T-helper 1 cell treated with Interleukin-12 subunit alpha and Interleukin-12 subunit beta and Interleukin-4 antibody, amounts not matched to agents 30 μg/mL and 1 μg/mL, for 36 hours (primary cell): ENCODE data around the gene FOLR1.
A peak's percentile ranks its signal among the peaks of the same experiment; 100 is the strongest.

ENCODE experiments used
- H3K27ac Mint-ChIP-seq: one replicate; pipeline ENCODE4 v1.8.0; 2021; ENCODE audit warnings: mild to moderate bottlenecking, mixed read lengths
- H3K27me3 Mint-ChIP-seq: one replicate; pipeline ENCODE4 v1.8.0; 2021; ENCODE audit warnings: low read depth, mixed read lengths
- H3K36me3 Mint-ChIP-seq: one replicate; pipeline ENCODE4 v1.8.0; 2021; ENCODE audit warnings: low read depth, mixed read lengths
- H3K4me1 Mint-ChIP-seq: one replicate; pipeline ENCODE4 v1.8.0; 2021; ENCODE audit warnings: low read depth, mixed read lengths
- H3K4me3 Mint-ChIP-seq: one replicate; pipeline ENCODE4 v1.8.0; 2021; ENCODE audit warnings: mild to moderate bottlenecking, moderate library complexity, mixed read lengths
- H3K9me3 Mint-ChIP-seq: one replicate; pipeline ENCODE4 v1.8.0; 2021; ENCODE audit warnings: mixed read lengths

FOLR1 gene

DNA sequence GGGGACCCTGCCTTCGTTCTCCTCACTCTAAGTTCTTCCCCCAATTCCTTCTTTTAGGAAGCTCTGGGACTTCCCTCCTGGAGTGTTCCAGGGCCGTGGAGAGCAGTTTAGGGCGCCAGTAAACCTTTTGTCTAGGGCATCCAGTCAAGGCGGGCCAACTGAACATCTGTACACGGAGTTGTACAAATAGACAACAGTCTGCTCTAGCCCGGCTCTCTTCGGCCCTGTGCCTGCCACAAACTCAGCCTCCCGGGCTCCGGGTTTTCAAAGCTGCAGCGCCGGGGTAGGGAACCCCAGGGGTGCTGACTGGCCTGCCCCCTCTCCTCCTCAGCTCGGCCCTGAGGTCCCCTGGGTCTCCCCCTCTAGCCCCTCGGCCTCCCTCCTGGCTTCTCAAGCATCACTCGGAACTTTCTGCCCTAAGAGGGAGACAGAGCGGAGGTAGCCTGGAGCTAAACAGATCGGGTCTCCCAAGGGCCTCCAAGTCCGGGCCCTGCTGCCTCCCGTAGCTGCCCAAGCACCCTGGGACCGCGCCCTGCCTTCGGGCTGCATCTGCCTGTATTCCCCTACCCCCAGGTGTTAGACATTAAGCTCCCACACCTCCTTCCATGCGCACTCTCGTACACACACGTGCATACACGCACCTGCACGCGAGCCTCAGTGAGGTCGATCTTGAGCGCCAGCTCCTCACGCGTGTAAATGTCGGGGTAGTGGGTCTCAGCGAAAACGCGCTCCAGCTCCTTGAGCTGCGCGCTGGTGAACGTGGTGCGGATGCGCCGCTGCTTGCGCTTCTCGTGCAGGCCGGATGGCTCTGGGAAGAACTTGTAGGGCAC, 48.7 kb downstream of the FOLR1 start:
- peaks cover 45% of the 10 kb centered on the region for H3K27me3 Mint-ChIP-seq
- peaks cover 17% of the 10 kb centered on the region for H3K36me3 Mint-ChIP-seq
- H3K4me3 Mint-ChIP-seq = peak overlapping the region; percentile 75
- H3K4me1 Mint-ChIP-seq = peaks cover 14% of the 10 kb centered on the region
- no peaks in the 10 kb centered on the region for H3K9me3 Mint-ChIP-seq
- no peak overlapping the region for H3K27ac Mint-ChIP-seq

- H3K4me3 Mint-ChIP-seq = no peak overlapping the region
Observed at GRCh38 chr11:72241291-72241781, 49.4 kb downstream of the FOLR1 start.

DNA sequence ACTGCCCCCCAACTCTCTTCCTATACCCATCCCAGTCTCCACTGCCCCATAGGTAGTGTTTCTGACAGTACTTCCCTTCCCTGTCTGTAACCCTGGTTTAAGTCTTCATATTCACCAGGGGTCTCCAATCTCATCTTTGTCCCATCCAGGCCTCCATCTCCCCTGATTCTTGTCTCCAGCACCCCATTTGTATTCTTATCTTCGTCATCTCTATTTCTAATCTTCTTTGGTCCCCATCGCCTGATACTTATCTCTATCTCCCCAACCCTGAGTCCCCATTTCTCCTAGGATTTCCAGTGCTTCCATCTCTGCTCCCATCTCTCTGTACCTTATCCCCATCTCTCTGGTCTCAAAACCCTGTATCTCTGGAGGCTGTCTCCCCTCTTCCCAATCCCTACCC, 50.2 kb downstream of the FOLR1 start:
- H3K36me3 Mint-ChIP-seq = peaks cover 12% of the 10 kb centered on the region
- no peak overlapping the region for H3K27ac Mint-ChIP-seq
- H3K9me3 Mint-ChIP-seq = no peaks in the 10 kb centered on the region
- peaks cover 14% of the 10 kb centered on the region for H3K4me1 Mint-ChIP-seq
- no peak overlapping the region for H3K4me3 Mint-ChIP-seq
- H3K27me3 Mint-ChIP-seq = peaks cover 45% of the 10 kb centered on the region

More at GRCh38 chr11:72241291-72241781, 49.4 kb downstream of the FOLR1 start:
- H3K27ac Mint-ChIP-seq = no peak overlapping the region
- peaks cover 17% of the 10 kb centered on the region for H3K36me3 Mint-ChIP-seq
- H3K27me3 Mint-ChIP-seq = peaks cover 45% of the 10 kb centered on the region
- no peaks in the 10 kb centered on the region for H3K9me3 Mint-ChIP-seq
- H3K4me1 Mint-ChIP-seq = peaks cover 14% of the 10 kb centered on the region

DNA sequence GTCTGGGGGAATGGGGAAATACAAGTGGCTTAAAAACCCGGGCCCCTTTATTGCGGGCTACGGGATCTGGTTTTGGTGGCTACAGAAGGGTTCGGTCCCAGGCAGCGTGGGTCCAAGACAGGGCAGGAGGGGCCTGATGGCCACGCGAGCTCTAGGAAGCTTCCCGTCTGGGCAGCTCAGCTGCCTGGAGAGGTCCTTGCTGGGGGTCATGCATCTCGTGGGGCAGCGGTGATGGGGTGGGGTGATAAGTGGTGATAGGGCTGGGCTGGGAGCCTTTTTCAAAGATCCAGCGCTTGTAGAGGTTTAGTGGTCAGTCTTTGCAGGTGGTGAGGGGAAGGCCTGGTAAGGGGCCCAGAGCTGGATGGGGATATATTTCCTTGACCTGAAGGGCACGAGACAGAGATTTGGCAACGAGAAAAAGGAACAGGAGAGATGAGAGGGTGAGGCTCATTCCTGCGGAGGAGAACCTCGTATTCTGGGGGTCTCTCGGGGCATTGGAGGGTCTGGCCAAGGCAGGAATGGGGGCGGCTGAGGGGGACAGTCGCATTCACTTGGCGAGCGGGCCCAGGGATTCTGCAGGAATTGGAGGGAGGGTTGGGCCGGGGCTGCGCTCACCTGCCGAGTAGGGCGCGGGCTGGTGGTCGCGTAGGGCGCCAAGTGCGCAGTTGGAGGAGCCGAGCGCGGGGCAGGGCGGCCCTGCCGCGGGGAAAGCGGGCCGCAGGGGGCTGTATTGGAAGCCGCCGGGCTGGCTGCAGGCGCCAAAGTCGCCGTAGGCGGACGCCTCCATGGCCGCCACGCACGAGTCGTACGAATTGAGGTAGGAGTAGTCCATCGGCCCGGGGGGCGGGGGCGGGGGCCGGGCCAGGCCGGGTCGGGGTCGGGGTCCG, 51.5 kb downstream of the FOLR1 start:
- H3K27me3 Mint-ChIP-seq = peaks cover 45% of the 10 kb centered on the region

GRCh38 chr11:72244060-72244360, 52.1 kb downstream of the FOLR1 start, which contains the start of gene PHOX2A:
Gene PHOX2A, minus strand, starts transcription at chr11:72244176. Its CDS starts 172 bp downstream, at chr11:72244004.
- peak within 1 kb of the TSS; percentile 12 for H3K4me3 Mint-ChIP-seq
- peaks cover 41% of the 10 kb centered on the region for H3K27me3 Mint-ChIP-seq
- peaks cover 9% of the 10 kb centered on the region for H3K36me3 Mint-ChIP-seq

More for the DNA sequence above, 51.5 kb downstream of the FOLR1 start:
- Mint-ChIP-seq H3K4me1 (peaks cover 14% of the 10 kb centered on the region), H3K4me3 (no peak overlapping the region), H3K9me3 (no peaks in the 10 kb centered on the region), H3K36me3 (peaks cover 12% of the 10 kb centered on the region), H3K27ac (no peak overlapping the region)

DNA sequence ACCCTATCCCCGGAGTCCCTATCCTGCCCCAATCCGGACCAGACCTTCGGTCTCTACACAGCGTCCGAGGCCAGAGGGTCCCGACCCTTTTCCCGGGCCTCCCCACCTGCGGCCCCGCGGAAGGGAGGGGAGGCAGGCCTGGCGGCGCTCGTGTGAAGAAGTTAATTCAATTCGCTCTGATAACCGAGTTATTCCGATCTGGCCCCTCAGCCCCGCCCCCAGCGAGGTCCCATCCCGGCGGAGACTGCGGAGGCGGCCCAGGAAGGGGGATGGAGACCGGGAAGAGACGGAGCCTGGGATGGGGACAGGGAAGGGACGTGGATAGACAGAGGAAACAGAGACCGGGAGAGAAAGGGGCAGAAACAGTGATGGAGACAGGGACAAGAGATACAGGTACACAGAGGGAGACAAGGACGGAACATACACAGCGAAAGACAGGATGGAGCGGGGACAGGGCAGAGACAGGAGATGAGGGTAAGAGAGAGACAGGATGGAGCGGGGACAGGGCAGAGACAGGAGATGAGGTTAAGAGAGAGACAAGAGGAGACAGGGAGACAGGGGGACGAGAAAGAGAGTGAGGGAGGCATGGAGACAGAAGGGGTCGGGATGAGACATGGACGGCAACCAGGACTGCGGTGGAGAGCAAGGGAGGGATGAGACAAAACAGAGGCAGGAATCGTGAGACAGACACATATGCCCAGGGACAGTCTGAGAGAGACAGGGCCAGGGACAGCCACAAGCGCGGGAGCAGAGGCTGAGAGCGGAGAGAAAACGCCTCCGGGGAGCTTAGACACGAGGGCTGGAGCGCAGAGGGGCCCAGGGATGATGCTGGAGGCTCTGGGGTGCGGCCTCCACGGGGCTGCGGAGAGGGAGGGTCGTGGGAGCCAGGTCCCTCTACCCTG, 52.7 kb downstream of the FOLR1 start:
- H3K36me3 Mint-ChIP-seq = peaks cover 8% of the 10 kb centered on the region
- H3K9me3 Mint-ChIP-seq = no peaks in the 10 kb centered on the region
- H3K4me3 Mint-ChIP-seq = peak overlapping the region; percentile 12
- peaks cover 12% of the 10 kb centered on the region for H3K4me1 Mint-ChIP-seq
- peaks cover 37% of the 10 kb centered on the region for H3K27me3 Mint-ChIP-seq
- no peak overlapping the region for H3K27ac Mint-ChIP-seq

More at GRCh38 chr11:72244060-72244360, 52.1 kb downstream of the FOLR1 start, which contains the start of gene PHOX2A:
- Mint-ChIP-seq H3K27ac (no peak within 1 kb of the TSS), H3K4me1 (peaks cover 14% of the 10 kb centered on the region), H3K9me3 (no peaks in the 10 kb centered on the region)

- Mint-ChIP-seq H3K4me3 (no peak overlapping the region), H3K27me3 (peaks cover 37% of the 10 kb centered on the region), H3K27ac (no peak overlapping the region), H3K4me1 (peaks cover 10% of the 10 kb centered on the region), H3K9me3 (no peaks in the 10 kb centered on the region), H3K36me3 (peaks cover 7% of the 10 kb centered on the region)
Observed at GRCh38 chr11:72245263-72245816, 53.4 kb downstream of the FOLR1 start.
